Suprapubic skin (tissue), 4 donors: ENCODE data around the gene RXFP2. TPM values are rescaled to one million over a fixed set of nuclear protein-coding genes. Genes with fewer than 3 reads are reported as not detected.

ENCODE experiments used
- DNase-seq, 2 donors: peaks; one replicate each; pipeline ENCODE4 v3.0.0-alpha.2; 2019; ENCODE audit warnings: low spot score in 2 of 2
- H3K27ac ChIP-seq: fragments of 200-600 bp; sonication (generic); one replicate; pipeline ENCODE4 v1.5.1; 2019
- H3K27me3 ChIP-seq: fragments of 200-600 bp; sonication (generic); one replicate; pipeline ENCODE4 v1.5.1; 2019
- H3K36me3 ChIP-seq: fragments of 200-600 bp; sonication (generic); one replicate; pipeline ENCODE4 v1.5.1; 2019
- H3K4me1 ChIP-seq: fragments of 200-600 bp; sonication (generic); one replicate; pipeline ENCODE4 v1.5.1; 2019
- H3K4me3 ChIP-seq: fragments of 200-600 bp; sonication (generic); one replicate; pipeline ENCODE4 v1.5.1; 2019; ENCODE audit warnings: mild to moderate bottlenecking
- H3K9me3 ChIP-seq: fragments of 200-600 bp; sonication (generic); one replicate; pipeline ENCODE4 v1.5.1; 2019
- EP300 ChIP-seq: sonication (generic); formaldehyde crosslinking; IDR thresholded peaks from one replicate; pipeline ENCODE4 v1.6.1; 2017; ENCODE audit warnings: antibody characterized with exemption
- POLR2A ChIP-seq, 2 donors: fragments of 450-650 bp; IDR thresholded peaks; one replicate each; pipeline ENCODE4 v1.6.1; 2017; ENCODE audit warnings: antibody characterized with exemption in 2 of 2, mild to moderate bottlenecking in 2 of 2, moderate library complexity in 2 of 2
- POLR2AphosphoS5 ChIP-seq, 3 donors: sonication (generic); formaldehyde crosslinking; IDR thresholded peaks; one replicate each; pipeline ENCODE4 v1.6.1; 2017; ENCODE audit warnings: antibody characterized with exemption in 3 of 3
- WGBS: methylation state at CpG from one replicate; pipeline ENCODE4 v1.1.5; 2018; 5-methylcytosine and 5-hydroxymethylcytosine counted together
- total RNA-seq, 4 donors: library from RNA; depleted of rRNA; stranded (reverse); fragments of >200 nt; gene quantifications; one replicate each; pipeline ENCODE4 v1.1.0, GENCODE V29; 2016
- TF ChIP-seq, protein P1 (sequence below), 2 donors: fragments of 200-600 bp in 1 of 2; fragments of 450-650 bp in 1 of 2; sonication (generic) in 1 of 2; IDR thresholded peaks; one replicate each; pipeline ENCODE4 v1.5.1; 2016 to 2019; ENCODE audit warnings: antibody characterized with exemption in 2 of 2, mild to moderate bottlenecking in 1 of 2, moderate library complexity in 1 of 2

RXFP2 gene
- total RNA-seq, 4 donors from 2014 or later, result 0.25 TPM; not detected in 3

DNA sequence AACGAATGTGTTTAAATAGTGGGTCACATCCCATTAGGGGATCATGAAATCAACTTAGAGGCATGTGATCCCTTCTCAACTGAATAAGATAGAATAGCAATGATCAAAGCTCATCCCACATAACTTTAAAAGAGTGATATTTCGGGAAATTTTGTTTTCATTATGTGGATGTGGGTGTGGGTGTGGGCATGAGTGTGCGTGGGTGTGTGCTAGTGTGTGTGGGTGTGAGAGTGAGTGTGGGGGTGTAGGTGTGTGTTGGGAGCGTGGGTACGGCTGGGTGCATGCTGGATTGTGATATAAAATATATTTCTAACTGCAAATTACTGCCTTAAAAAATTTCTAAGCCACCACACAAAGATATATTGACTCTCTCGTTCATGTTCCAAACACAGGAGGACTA lies 15.9 kb downstream of the RXFP2 start:
- no peak for DNase-seq
- no peaks in the 10 kb centered on the region for H3K9me3 ChIP-seq
- WGBS, result 61% methylated on average over 6 of the region's 6 CpGs
- H3K27ac ChIP-seq, result no peak overlapping the region
- no peak for TF ChIP-seq POLR2A (IDR thresholded peaks at IDR 0.05)
- TF ChIP-seq EP300, result no peak
- TF ChIP-seq, protein P1, sequence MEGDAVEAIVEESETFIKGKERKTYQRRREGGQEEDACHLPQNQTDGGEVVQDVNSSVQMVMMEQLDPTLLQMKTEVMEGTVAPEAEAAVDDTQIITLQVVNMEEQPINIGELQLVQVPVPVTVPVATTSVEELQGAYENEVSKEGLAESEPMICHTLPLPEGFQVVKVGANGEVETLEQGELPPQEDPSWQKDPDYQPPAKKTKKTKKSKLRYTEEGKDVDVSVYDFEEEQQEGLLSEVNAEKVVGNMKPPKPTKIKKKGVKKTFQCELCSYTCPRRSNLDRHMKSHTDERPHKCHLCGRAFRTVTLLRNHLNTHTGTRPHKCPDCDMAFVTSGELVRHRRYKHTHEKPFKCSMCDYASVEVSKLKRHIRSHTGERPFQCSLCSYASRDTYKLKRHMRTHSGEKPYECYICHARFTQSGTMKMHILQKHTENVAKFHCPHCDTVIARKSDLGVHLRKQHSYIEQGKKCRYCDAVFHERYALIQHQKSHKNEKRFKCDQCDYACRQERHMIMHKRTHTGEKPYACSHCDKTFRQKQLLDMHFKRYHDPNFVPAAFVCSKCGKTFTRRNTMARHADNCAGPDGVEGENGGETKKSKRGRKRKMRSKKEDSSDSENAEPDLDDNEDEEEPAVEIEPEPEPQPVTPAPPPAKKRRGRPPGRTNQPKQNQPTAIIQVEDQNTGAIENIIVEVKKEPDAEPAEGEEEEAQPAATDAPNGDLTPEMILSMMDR (IDR thresholded peaks at IDR 0.05), result no peak
- no peak for TF ChIP-seq POLR2AphosphoS5 (IDR thresholded peaks at IDR 0.05)
- no peaks in the 10 kb centered on the region for H3K27me3 ChIP-seq
- H3K36me3 ChIP-seq, result no peaks in the 10 kb centered on the region
- no peak overlapping the region for H3K4me3 ChIP-seq
- H3K4me1 ChIP-seq, result no peaks in the 10 kb centered on the region

DNA sequence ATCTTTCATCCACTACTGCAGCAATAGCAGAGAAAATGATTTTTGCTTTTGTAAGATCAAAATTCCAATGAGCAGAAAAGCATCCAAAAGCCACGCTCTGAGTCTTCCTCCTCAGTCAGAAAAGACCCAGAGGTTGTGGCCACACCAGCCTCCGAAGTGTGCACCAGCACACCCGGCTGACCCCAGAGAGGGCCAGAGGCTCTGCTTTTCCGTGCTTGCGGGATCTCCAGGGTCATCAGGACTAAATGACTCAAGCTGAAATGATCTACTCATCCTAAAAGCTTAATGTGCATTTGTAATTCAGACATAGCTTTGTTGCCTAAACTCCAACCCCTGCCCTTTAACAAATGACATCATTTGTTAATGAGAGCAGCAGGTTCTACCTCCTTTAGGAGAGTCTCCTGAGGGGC lies 16.5 kb downstream of the RXFP2 start:
- 74% methylated on average over 5 of the region's 5 CpGs for WGBS
- no peaks in the 10 kb centered on the region for H3K27me3 ChIP-seq
- DNase-seq, result no peak

DNA sequence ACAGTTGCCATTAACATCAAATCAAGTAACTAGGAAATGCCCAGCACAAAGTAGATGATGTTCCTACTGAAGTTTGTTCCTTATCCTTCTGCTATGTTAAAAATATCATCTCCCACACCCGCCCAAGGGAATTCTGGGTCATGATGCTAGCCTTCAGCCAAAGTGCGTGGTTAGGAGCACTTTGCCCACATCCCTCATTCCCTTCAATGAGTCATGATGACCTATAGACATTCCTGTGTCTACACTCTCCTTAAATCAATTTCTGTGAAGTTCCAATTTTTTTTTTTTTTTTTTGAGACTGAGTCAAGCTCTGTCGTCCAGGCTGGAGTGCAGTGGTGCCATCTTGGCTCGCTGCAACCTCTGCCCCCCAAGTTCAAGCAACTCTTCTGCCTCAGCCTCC lies 17.0 kb downstream of the RXFP2 start:
- Histone ChIP-seq H3K27me3 (no peaks in the 10 kb centered on the region), H3K4me3 (no peak overlapping the region), H3K36me3 (no peaks in the 10 kb centered on the region), H3K27ac (no peak overlapping the region), H3K4me1 (no peaks in the 10 kb centered on the region), H3K9me3 (no peaks in the 10 kb centered on the region)
- TF ChIP-seq POLR2A (IDR thresholded peaks at IDR 0.05) (no peak), POLR2AphosphoS5 (IDR thresholded peaks at IDR 0.05) (no peak), EP300 (no peak)
- TF ChIP-seq, protein P1 (IDR thresholded peaks at IDR 0.05), result no peak
- 83% methylated on average over 4 of the region's 4 CpGs for WGBS
- no peak for DNase-seq

More for the DNA sequence above, 16.5 kb downstream of the RXFP2 start:
- Histone ChIP-seq H3K36me3 (no peaks in the 10 kb centered on the region), H3K4me3 (no peak overlapping the region), H3K27ac (no peak overlapping the region), H3K9me3 (no peaks in the 10 kb centered on the region), H3K4me1 (no peaks in the 10 kb centered on the region)
- TF ChIP-seq POLR2AphosphoS5 (IDR thresholded peaks at IDR 0.05), result no peak
- TF ChIP-seq POLR2A (IDR thresholded peaks at IDR 0.05), result no peak
- TF ChIP-seq, protein P1 (IDR thresholded peaks at IDR 0.05), result no peak
- no peak for TF ChIP-seq EP300

- TF ChIP-seq POLR2AphosphoS5 (IDR thresholded peaks at IDR 0.05) (no peak), POLR2A (IDR thresholded peaks at IDR 0.05) (no peak), EP300 (no peak)
- TF ChIP-seq, protein P1 (IDR thresholded peaks at IDR 0.05), result no peak
- no peaks in the 10 kb centered on the region for H3K4me1 ChIP-seq
- no peak for DNase-seq
- no peak overlapping the region for H3K27ac ChIP-seq
- 86% methylated on average over 2 of the region's 2 CpGs for WGBS
- no peaks in the 10 kb centered on the region for H3K36me3 ChIP-seq
- no peak overlapping the region for H3K4me3 ChIP-seq
- no peaks in the 10 kb centered on the region for H3K9me3 ChIP-seq
- H3K27me3 ChIP-seq, result no peaks in the 10 kb centered on the region
Observed at GRCh38 chr13:31761951-31762350, 22.6 kb downstream of the RXFP2 start.

- H3K27ac ChIP-seq, result no peak overlapping the region
- H3K9me3 ChIP-seq, result no peaks in the 10 kb centered on the region
- DNase-seq, result no peak
- no peak overlapping the region for H3K4me3 ChIP-seq
- 86% methylated on average over 2 of the region's 2 CpGs for WGBS
- TF ChIP-seq EP300 (no peak), POLR2A (IDR thresholded peaks at IDR 0.05) (no peak), POLR2AphosphoS5 (IDR thresholded peaks at IDR 0.05) (no peak)
- TF ChIP-seq, protein P1 (IDR thresholded peaks at IDR 0.05), result no peak
- H3K36me3 ChIP-seq, result no peaks in the 10 kb centered on the region
- no peaks in the 10 kb centered on the region for H3K27me3 ChIP-seq
- H3K4me1 ChIP-seq, result no peaks in the 10 kb centered on the region
Observed at GRCh38 chr13:31764556-31764955, 25.2 kb downstream of the RXFP2 start.
